Activated T-helper 2 cell treated with anti-CD3 and anti-CD28 coated beads, Interferon-gamma antibody, Interleukin-2, Interleukin-4, amounts not matched to agents 10 μg/mL and 5 μg/mL and 100 μg/mL, durations not matched to agents 14 hours and 24 hours and 36 hours (primary cell): ENCODE measurements around the gene UNKL. TPM values are rescaled to one million over a fixed set of nuclear protein-coding genes. Genes with fewer than 3 reads are reported as not detected.
"Not testable (repeated sequence)": the region's sequence is repeated elsewhere in the genome, so short reads cannot be mapped to it uniquely, and the experiment has no call there.

Experiments used
- DNase-seq: peaks from one replicate; pipeline ENCODE4 v3.0.0; 2021; ENCODE audit warnings: low spot score
- H3K27ac Mint-ChIP-seq: one replicate; pipeline ENCODE4 v1.8.0; 2021; ENCODE audit warnings: mixed read lengths
- H3K27me3 Mint-ChIP-seq: one replicate; pipeline ENCODE4 v1.8.0; 2021; ENCODE audit warnings: low read depth, mixed read lengths
- H3K36me3 Mint-ChIP-seq: one replicate; pipeline ENCODE4 v1.8.0; 2021; ENCODE audit warnings: low read depth, mixed read lengths
- H3K4me1 Mint-ChIP-seq: one replicate; pipeline ENCODE4 v1.8.0; 2021; ENCODE audit warnings: low read depth, mixed read lengths
- H3K4me3 Mint-ChIP-seq: one replicate; pipeline ENCODE4 v1.8.0; 2021; ENCODE audit warnings: low read depth, mild to moderate bottlenecking, moderate library complexity, mixed read lengths
- H3K9me3 Mint-ChIP-seq: one replicate; pipeline ENCODE4 v1.8.0; 2021; ENCODE audit warnings: mixed read lengths
- intact Hi-C: fragments of 100-400 bp; cut with micrococcal nuclease; formaldehyde crosslinking; loops from one replicate; pipeline ENCODE4 v1.15.1; 2023
- total RNA-seq: library from RNA; stranded (reverse); gene quantifications from 2 replicates; pipeline ENCODE4 v1.2.3, GENCODE V29; 2022

UNKL gene
- total RNA-seq, 1 donor from 2014 or later, result 44.6 TPM

DNA sequence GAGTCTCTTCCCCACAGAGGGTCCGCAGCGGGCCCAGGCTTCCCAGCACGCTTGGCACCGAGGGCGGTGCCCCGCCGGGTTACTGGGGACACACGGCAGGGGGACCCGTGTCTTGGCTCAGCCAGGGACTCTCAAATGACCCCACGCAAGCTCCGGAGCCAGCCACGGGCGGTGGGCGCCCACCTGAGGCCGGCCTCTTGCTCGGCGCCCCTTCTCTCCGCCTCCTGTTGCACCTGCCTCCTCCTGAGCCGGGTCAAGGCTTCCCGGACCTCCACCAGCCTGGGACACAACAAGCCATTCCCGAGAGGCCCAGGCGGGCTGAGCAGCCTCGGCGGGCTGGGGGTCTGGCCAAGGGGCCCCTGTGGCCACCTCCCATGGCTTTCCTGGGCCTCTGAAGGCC lies 28.2 kb upstream of the UNKL start:
- no peak for DNase-seq
- Mint-ChIP-seq H3K27me3 (no peaks in the 10 kb centered on the region), H3K4me3 (no peak overlapping the region), H3K27ac (no peak overlapping the region), H3K36me3 (no peaks in the 10 kb centered on the region), H3K9me3 (no peaks in the 10 kb centered on the region), H3K4me1 (no peaks in the 10 kb centered on the region)
- intact Hi-C loops, result no loop called here

DNA sequence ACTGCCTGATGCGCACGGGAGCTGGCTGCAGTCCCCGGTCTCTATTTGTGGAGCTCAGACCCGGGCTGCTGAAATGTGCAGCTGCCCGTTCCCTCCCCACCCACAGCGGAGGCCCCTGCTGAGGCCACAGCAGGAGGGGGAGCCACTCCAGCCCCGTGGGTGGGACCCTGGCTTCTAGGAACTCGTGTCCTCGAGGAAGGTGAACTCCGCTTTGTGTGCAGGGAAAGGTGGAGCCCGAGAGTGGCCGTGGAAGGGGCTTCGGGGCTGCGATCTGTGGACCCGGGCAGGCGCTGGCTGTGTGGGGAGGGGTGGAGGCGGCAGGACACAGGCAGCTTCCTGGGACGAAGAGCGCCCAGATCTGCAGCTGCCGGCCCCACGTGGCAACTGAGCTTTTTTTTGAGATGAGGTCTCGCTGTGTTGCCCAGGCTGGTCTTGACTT lies 26.9 kb upstream of the UNKL start:
- Mint-ChIP-seq H3K27ac (no peak overlapping the region), H3K27me3 (no peaks in the 10 kb centered on the region), H3K36me3 (no peaks in the 10 kb centered on the region), H3K4me1 (no peaks in the 10 kb centered on the region), H3K4me3 (no peak overlapping the region), H3K9me3 (no peaks in the 10 kb centered on the region)
- intact Hi-C loops, result no loop called here
- no peak for DNase-seq

DNA sequence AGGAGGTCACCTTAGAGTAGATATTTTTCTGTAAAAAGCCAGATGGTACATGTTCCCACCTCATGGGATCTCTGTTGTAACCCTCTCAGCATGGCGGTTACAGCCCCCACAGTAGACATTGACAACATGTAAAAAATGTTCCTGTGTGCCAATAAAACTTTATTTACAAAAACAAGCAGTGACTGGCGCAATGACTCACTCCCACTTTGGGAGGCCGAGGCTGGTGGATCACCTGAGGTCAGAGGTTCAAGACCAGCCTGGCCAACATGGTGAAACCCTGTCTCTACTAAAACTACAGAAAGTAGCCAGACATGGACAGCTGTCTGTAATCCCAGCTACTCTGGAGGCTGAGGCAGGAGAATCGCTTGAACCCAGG lies 25.2 kb upstream of the UNKL start:
- H3K36me3 Mint-ChIP-seq, H3K27me3 Mint-ChIP-seq, H3K27ac Mint-ChIP-seq, intact Hi-C loops, H3K9me3 Mint-ChIP-seq, H3K4me3 Mint-ChIP-seq, H3K4me1 Mint-ChIP-seq, DNase-seq: not testable (repeated sequence)

DNA sequence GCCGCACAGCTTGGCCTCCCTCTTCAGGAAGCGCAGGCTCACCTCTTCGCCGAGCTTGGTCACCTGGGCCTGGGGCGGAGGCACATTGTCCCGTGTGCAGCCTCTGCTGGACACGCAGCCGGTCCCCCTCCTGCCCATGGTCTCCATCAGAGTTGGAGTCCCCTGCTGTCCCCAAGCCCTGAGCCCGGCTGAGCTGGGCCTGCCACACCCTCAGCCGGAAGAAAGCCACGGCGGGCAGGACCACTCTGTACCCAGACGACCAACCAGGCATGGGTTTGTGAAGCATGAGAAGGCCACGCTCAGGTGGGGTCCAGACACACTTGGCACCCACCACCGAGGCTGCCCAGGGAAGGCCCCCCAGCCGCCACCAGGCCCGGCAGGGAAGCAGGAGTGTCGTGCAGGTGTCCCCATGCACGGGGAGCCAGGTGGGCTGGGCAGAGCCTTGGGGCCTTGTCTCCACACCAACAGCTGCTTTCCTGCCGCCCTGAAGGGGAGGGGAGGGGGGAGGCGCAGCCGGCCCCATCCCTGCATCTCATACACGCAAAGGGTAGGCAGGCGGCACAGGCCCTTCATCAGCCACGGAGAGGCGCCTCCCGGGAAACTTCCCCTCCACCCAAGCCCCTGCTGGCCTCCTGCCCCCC lies 24.7 kb upstream of the UNKL start:
- intact Hi-C loops, result no loop called here
- no peaks in the 10 kb centered on the region for H3K27me3 Mint-ChIP-seq
- no peaks in the 10 kb centered on the region for H3K4me1 Mint-ChIP-seq
- no peak for DNase-seq
- H3K9me3 Mint-ChIP-seq, result no peaks in the 10 kb centered on the region
- H3K36me3 Mint-ChIP-seq, result no peaks in the 10 kb centered on the region
- no peak overlapping the region for H3K27ac Mint-ChIP-seq
- no peak overlapping the region for H3K4me3 Mint-ChIP-seq

DNA sequence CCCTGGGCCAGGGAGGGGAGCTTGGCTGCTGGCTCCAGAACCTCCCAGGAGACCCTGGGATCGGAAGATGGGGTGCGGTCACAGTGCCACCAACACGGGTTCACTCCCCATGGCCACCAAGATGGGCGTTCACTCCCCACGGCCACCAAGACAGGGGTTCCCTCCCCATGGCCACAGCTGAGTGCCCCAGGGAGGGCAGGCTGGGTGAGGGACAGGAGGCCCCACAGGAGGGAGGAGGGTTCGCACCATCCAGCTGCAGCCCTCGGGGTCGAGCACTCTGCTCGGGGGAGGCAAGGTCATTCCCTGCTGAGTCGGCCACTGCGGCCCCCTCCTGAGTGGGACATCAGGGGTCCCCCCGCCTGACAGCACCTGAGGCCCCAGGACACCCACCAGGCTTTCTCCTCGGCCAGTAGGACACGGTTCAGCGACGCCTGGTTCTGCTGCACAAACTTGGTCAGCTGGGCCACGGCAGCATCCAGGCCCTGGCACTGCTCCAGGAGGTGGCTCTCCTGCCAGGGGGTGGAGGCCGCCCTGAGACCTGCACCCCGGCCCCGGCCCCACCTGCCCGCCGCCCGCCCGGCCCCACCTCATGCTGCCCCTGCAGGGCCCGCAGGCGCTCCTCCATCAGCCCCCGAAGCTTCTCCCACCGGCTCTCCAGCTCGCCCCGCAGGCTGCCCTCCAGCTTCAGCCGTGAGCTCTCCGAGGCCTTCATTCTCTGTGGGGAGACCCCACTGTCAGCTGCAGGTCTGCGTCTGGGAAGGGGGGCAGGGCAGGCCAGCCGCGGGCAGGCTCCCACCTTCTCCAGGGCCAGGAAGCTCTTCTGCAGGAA lies 23.9 kb upstream of the UNKL start:
- Mint-ChIP-seq H3K9me3 (no peaks in the 10 kb centered on the region), H3K4me3 (no peak overlapping the region), H3K36me3 (no peaks in the 10 kb centered on the region), H3K4me1 (no peaks in the 10 kb centered on the region), H3K27me3 (no peaks in the 10 kb centered on the region), H3K27ac (no peak overlapping the region)
- no peak for DNase-seq
- intact Hi-C loops, result no loop called here

DNA sequence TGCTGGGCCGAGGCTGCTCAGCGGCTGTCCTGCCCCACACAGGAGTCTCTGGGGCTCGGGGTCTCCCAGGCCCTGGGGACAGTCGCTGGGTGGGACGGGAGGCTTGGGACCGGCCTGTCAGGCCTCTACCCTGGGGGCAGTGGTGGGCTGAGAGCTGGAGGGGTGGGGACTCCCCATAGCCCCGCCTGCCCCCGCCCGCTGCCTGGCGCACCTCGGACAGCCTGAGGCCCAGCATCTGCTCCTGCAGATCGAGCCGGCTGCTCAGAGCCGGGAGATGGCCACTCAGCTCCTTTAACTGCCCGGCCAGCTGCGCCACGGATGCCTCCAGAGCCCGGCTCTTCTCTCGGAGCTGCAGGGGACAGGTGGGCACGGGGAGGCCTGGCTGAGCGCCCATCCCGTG lies 23.1 kb upstream of the UNKL start:
- intact Hi-C loops, result no loop called here
- H3K27me3 Mint-ChIP-seq, result no peaks in the 10 kb centered on the region
- no peak overlapping the region for H3K27ac Mint-ChIP-seq
- DNase-seq, result no peak
- H3K36me3 Mint-ChIP-seq, result no peaks in the 10 kb centered on the region
- H3K4me3 Mint-ChIP-seq, result no peak overlapping the region
- H3K4me1 Mint-ChIP-seq, result no peaks in the 10 kb centered on the region
- H3K9me3 Mint-ChIP-seq, result no peaks in the 10 kb centered on the region

DNA sequence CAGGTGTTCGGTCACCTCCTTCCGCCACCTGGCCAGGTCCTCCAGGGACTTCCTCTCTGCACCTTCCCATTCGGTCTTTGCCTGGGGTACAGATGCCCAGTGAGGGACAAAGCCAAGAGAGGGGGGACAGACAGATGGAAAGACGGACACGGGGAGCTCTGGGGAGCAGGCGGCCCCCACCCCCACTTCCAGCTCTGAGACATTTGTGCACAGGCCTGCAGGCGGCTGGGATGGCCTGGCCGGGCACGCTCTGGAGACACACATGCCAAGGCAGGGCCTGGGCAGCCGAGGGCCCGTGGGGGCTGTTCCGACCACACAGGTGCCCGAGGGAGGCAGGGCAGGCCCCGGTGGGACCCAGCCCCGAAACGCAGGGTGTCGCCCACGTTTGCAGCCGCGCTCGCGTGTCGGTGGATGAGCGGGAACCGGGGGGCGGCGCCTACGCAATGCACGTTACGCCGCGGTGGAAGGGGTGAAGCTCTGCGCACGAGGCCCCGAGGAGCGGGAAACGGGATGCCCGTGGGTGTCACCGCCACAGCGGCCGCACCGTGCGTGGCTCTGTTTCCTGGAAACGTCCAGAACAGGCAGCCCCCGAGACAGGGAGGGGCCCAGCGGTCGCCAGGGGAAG lies 22.3 kb upstream of the UNKL start:
- intact Hi-C loops, result no loop called here
- no peaks in the 10 kb centered on the region for H3K36me3 Mint-ChIP-seq
- no peaks in the 10 kb centered on the region for H3K4me1 Mint-ChIP-seq
- no peaks in the 10 kb centered on the region for H3K27me3 Mint-ChIP-seq
- no peak overlapping the region for H3K27ac Mint-ChIP-seq
- H3K4me3 Mint-ChIP-seq, result no peak overlapping the region
- DNase-seq, result no peak
- H3K9me3 Mint-ChIP-seq, result no peaks in the 10 kb centered on the region

DNA sequence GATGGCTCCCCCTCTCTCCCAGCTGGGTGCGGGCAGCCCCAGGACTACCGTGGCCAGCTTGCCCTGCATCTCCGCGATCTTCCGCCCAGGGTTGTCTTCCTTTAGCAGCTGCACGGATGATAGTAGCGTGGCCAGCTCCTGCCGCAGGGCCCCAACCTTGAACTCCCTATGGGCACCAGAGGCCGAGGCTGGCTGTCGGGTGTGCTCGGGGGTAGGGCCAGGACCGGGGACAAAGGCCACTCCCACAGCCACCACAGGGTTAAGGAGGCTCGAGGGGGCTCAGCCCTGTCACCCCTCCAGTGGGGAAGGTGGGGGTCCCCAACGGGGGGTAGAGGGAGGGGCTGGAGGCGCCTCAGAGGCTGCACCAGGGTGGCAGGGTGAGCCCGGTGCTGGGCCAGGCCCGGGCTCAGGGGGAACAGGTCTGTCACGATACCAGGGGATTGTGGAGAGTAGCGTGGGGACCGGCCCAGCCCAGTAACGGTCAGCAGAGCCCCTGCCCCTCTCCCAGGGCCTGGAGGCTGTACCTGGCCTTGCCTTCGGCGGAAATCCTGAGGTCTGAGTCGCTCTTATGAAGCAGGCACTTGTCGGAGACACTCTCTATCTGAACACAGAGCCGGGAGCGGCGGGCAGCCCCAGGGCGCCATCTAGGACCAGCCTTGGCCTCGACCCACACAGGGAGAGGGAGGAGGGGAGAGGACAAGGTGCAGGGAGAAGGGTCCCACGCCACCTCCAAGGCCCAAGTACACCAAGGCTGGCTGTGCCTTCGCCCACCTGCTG lies 21.6 kb upstream of the UNKL start:
- H3K27me3 Mint-ChIP-seq, result no peaks in the 10 kb centered on the region
- intact Hi-C loops, result no loop called here
- no peaks in the 10 kb centered on the region for H3K9me3 Mint-ChIP-seq
- no peak overlapping the region for H3K4me3 Mint-ChIP-seq
- DNase-seq, result no peak
- H3K27ac Mint-ChIP-seq, result no peak overlapping the region
- H3K36me3 Mint-ChIP-seq, result no peaks in the 10 kb centered on the region
- no peaks in the 10 kb centered on the region for H3K4me1 Mint-ChIP-seq

DNA sequence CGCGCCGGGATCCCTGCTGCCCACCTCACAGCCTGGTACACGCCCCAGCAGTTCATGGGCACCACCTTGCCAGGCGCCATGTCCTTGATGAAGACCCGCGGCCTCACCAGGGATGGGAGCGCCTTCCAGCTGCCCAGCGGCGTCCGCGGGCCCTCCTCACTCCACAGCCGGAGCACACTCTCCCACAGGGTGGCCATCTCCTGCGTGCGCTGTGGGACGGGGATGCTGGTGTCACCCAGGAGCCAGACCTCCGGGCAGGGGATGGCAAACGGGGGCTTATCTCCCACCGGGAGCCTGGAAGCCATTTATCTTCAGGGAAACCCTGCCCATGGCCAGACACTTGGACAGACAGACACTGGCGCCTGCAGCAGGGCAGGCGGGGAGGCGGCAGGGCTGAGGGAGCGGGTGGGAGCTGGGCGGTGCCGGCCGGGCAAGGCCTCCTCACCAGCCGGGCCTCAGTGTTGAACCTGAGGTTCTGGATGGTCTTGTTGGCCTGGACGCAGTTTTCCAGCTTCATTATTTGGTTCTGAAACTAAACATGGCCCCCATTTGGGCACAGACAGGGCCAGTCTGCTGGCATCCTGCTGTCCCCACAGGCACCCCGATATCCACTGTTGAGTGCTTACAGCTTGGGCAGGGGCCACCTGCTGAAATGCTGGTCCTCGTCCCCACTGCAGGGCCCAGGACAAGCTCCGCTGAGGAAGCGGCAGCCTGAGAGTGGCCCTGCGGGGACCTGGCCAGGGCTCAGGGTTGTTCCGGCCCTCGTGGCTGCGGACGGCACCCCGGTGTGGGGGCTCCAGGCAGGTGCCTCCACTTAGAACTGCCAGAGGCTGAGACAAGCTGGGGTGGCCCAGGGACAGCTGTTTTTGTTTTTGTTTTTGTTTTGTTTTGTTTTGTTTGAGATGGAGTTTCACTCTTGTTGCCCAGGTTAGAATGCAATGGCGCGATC lies 20.4 kb upstream of the UNKL start:
- H3K4me1 Mint-ChIP-seq, result no peaks in the 10 kb centered on the region
- no peak overlapping the region for H3K4me3 Mint-ChIP-seq
- H3K27ac Mint-ChIP-seq, result no peak overlapping the region
- no peaks in the 10 kb centered on the region for H3K36me3 Mint-ChIP-seq
- no peak for DNase-seq
- intact Hi-C loops, result no loop called here
- no peaks in the 10 kb centered on the region for H3K27me3 Mint-ChIP-seq
- H3K9me3 Mint-ChIP-seq, result no peaks in the 10 kb centered on the region

DNA sequence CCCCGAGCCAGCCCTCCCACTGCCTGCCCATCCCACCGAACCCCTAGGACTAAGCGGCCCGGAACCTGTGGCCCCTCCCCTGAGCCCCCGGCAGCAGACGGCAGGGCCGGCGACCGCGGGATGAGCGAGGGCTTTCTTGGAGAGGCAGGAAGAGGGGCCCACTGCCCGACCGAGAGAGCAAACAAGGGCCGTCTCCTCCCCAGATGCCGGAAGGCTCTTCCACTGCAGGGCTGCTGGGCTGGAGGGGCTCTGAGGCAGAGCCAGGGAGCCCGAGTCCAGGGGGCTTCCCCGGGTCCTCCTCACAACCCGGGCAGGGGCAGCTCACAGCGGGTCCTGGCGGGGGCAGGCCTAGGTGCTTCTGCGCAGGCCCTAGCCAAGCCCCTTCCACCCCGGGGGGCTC lies 19.3 kb upstream of the UNKL start:
- intact Hi-C loops, result no loop called here
- Mint-ChIP-seq H3K4me3 (no peak overlapping the region), H3K27me3 (no peaks in the 10 kb centered on the region), H3K27ac (no peak overlapping the region), H3K36me3 (no peaks in the 10 kb centered on the region), H3K4me1 (no peaks in the 10 kb centered on the region), H3K9me3 (no peaks in the 10 kb centered on the region)
- no peak for DNase-seq

DNA sequence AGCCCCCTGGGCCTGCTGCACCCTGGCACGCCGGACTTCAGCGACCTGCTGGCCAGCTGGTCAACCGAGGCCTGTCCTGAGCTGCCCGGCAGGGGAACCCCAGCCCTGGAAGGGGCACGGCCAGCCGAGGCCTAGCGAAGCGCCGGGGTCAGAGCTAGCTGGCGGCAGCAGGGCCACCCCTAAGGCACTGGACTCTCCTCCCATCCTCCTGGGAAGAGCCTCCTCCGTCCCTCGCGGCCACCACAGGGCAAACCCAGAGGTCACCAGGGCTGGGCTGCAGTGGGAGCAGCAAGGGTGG lies 18.7 kb upstream of the UNKL start:
- Mint-ChIP-seq H3K27ac (no peak overlapping the region), H3K9me3 (no peaks in the 10 kb centered on the region), H3K4me3 (no peak overlapping the region), H3K36me3 (no peaks in the 10 kb centered on the region), H3K4me1 (no peaks in the 10 kb centered on the region), H3K27me3 (no peaks in the 10 kb centered on the region)
- intact Hi-C loops, result no loop called here
- DNase-seq, result no peak
